ENCODE data around the gene PTGES2.

The PTGES2 gene

GRCh38 chr9:128127568-128127989, at the start of gene PTGES2:
PTGES2 (minus strand) TSS chr9:128127729; CDS start chr9:128127717, 12 bp downstream.
- TF ChIP-seq CTCF (IDR thresholded peaks at IDR 0.05): 0 out of 2 replicates have a peak, but pooled peaks have one; percentile 10

GRCh38 chr9:128175726-128176125, 48.2 kb upstream of the PTGES2 start:
- no peak for TF ChIP-seq CTCF (IDR thresholded peaks at IDR 0.05)

GRCh38 chr9:128175102-128175563, 47.6 kb upstream of the PTGES2 start:
- no peak for TF ChIP-seq CTCF (IDR thresholded peaks at IDR 0.05)

GRCh38 chr9:128174062-128174461, 46.5 kb upstream of the PTGES2 start:
- TF ChIP-seq CTCF (IDR thresholded peaks at IDR 0.05): no peak

- TF ChIP-seq CTCF (IDR thresholded peaks at IDR 0.05): no peak
Measured at GRCh38 chr9:128169925-128170324, 42.4 kb upstream of the PTGES2 start.

- no peak for TF ChIP-seq CTCF (IDR thresholded peaks at IDR 0.05)
Measured at GRCh38 chr9:128169492-128169891, 42.0 kb upstream of the PTGES2 start.

GRCh38 chr9:128168731-128169308, 41.3 kb upstream of the PTGES2 start:
- no peak for TF ChIP-seq CTCF (IDR thresholded peaks at IDR 0.05)

- TF ChIP-seq CTCF (IDR thresholded peaks at IDR 0.05): no peak
Measured at GRCh38 chr9:128167209-128167608, 39.7 kb upstream of the PTGES2 start.

All from LNCAP (cell line).